Effector memory CD4-positive, alpha-beta T cell (primary cell): ENCODE data around the gene EFR3B.
"Not testable (repeated sequence)": the region's sequence is repeated elsewhere in the genome, so short reads cannot be mapped to it uniquely, and the experiment has no call there.

Experiments used
- DNase-seq, 3 donors: peaks; one replicate each; pipeline ENCODE4 v3.0.0-alpha.2; 2020
- H3K27ac ChIP-seq: 2 replicates; pipeline ENCODE4 v1.7.0; 2013; ENCODE audit warnings: mild to moderate bottlenecking, low read length, moderate library complexity; ENCODE audit not compliant: insufficient read depth, poor library complexity, severe bottlenecking
- H3K27me3 ChIP-seq: replicated peaks from 2 replicates; pipeline ENCODE4 v1.7.0; 2013; ENCODE audit warnings: mild to moderate bottlenecking, low read length; ENCODE audit not compliant: insufficient read depth, control insufficient read depth, poor library complexity, severe bottlenecking
- H3K36me3 ChIP-seq: 2 replicates; pipeline ENCODE4 v1.7.0; 2013; ENCODE audit warnings: mild to moderate bottlenecking, low read length, moderate library complexity; ENCODE audit not compliant: control insufficient read depth, insufficient read depth
- H3K4me1 ChIP-seq: 2 replicates; pipeline ENCODE4 v1.7.0; 2013; ENCODE audit warnings: low read length, mild to moderate bottlenecking; ENCODE audit not compliant: control insufficient read depth, insufficient read depth, poor library complexity, severe bottlenecking
- H3K4me3 ChIP-seq: 2 replicates; pipeline ENCODE4 v1.7.0; 2013; ENCODE audit warnings: low read length, low read depth, mild to moderate bottlenecking; ENCODE audit not compliant: insufficient read depth, poor library complexity, severe bottlenecking
- H3K9me3 ChIP-seq: 2 replicates; pipeline ENCODE4 v1.7.0; 2013; ENCODE audit warnings: mild to moderate bottlenecking, low read length, moderate library complexity; ENCODE audit not compliant: control insufficient read depth

The EFR3B gene

DNA sequence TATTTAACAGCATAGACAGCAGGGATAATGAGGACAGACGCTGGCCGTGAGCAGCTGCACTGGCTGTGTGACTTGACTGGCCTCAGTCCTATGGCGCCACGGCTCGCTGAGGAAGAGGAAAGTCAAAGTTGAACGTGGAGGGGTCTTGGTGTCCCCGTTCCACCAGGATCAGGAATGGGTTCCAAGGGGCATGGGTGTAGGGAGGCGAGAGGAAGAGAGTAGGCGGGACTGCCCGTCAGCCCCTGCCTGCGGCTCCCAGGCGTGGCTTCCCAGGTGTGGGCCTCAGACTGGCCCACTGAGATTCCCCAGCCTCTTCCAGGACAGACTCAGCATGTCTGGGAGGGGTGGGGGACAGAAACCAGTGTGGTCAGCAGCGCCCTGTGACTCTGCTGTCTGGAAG lies 75.1 kb downstream of the EFR3B start:
- H3K9me3 ChIP-seq = no peaks in the 10 kb centered on the region
- no peaks in the 10 kb centered on the region for H3K27me3 ChIP-seq
- no peaks in the 10 kb centered on the region for H3K4me1 ChIP-seq
- no peaks in the 10 kb centered on the region for H3K36me3 ChIP-seq
- DNase-seq = no peak
- H3K4me3 ChIP-seq = no peak overlapping the region
- H3K27ac ChIP-seq = no peak overlapping the region

DNA sequence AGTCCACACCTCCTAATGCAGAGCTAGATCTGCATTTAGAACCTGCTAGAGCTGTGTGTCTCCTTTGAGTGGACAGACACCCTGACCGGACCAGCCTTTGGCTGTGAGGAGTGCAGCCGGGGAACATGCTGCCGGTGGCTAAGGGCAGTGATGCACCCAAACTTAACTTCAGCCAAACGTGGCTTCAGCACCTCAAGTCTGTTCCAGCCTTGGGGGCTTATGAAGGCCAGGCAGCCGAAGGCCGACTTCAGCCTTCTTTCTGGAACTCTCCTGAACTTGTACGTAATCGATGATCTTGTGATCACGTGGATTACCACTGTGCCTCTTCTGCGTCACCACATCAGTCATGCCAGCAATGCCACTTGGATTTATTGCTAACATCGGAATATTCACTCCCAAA lies 77.4 kb downstream of the EFR3B start:
- H3K9me3 ChIP-seq = no peaks in the 10 kb centered on the region
- H3K36me3 ChIP-seq = no peaks in the 10 kb centered on the region
- H3K27me3 ChIP-seq = no peaks in the 10 kb centered on the region
- DNase-seq = no peak
- no peak overlapping the region for H3K4me3 ChIP-seq
- no peak overlapping the region for H3K27ac ChIP-seq
- H3K4me1 ChIP-seq = no peaks in the 10 kb centered on the region

DNA sequence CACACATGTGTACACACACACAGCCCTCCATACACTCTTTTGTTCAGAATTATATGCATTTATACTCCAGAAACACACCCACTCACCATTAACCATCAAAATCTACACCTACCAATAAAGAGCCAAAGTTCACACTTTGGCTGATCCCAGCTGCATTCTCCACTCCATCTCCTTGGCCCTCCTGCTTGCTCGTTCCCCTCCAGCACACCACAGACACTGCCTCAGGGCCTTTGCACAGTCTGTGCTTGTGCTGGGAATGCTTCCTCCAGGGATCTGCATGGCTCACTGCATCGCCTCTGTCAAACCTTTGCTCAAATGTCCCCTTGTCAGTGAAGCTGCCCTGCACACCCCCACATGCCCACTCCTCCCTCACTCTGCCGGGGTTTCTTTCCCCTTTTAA lies 80.5 kb downstream of the EFR3B start:
- Histone ChIP-seq H3K27me3 (no peaks in the 10 kb centered on the region), H3K4me1 (no peaks in the 10 kb centered on the region), H3K36me3 (no peaks in the 10 kb centered on the region), H3K9me3 (no peaks in the 10 kb centered on the region), H3K4me3 (no peak overlapping the region), H3K27ac (no peak overlapping the region)
- no peak for DNase-seq

DNA sequence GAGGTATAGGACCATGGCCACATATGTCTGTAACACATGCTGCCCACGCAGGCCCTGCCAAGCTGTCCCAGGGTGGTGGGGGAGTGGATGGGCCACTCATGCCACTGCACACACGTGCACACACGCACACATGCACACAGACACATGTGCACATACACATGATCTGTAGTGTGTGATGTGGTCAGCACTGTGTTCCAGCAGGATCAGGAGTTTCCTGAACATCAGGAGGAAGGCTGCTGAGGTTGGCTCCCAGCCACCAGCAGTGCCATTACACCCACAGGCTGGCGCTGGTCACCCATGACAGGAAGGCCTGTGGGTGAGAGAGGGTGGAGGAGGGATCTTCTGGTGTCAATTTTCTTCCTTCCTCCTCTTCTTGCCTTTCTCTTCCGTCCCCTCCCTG lies 81.8 kb downstream of the EFR3B start:
- Histone ChIP-seq H3K27me3 (no peaks in the 10 kb centered on the region), H3K27ac (no peak overlapping the region), H3K36me3 (no peaks in the 10 kb centered on the region), H3K9me3 (no peaks in the 10 kb centered on the region), H3K4me3 (no peak overlapping the region), H3K4me1 (no peaks in the 10 kb centered on the region)
- no peak for DNase-seq

DNA sequence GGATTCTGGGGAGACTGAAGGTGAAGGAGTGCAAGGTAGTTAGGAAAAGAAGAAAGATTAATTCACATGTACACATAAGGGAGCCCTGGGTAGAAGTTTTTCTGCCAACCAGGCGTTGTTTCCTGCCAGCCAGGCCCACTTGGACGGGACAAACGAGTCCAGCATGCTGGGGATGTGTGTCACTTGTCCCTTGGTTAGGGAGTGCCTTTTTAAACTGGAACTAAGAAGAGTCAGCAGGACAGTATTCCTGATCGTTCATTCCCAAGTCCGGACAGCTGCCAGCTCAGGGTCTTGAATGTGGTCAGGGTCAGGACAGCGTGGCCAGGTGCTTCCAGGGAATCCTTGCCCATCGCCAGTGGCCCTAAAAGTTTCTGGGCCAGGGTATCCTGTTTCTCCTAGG lies 83.3 kb downstream of the EFR3B start:
- Histone ChIP-seq H3K27me3 (peaks cover 1% of the 10 kb centered on the region), H3K9me3 (no peaks in the 10 kb centered on the region), H3K4me3 (no peak overlapping the region), H3K4me1 (no peaks in the 10 kb centered on the region), H3K27ac (no peak overlapping the region), H3K36me3 (no peaks in the 10 kb centered on the region)
- DNase-seq = no peak

DNA sequence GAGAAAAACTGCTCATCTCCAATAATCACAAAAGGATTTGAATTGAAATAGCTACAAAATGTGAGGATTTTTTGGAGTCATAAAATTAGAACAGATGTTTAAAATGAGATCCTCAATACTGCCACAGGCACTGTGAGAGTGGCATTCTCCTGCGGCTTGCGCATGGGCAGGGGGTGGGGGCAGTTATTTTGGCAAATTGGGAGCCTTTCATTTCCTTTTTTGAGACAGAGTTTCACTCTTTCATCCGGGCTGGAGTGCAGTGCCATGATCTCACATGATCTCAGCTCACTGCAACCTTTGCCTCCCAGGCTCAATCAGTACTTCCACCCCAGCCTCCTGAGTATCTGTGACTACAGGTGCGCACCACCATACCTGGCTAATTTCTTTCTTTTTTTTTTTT lies 84.1 kb downstream of the EFR3B start:
- H3K27ac ChIP-seq = no peak overlapping the region
- H3K4me3 ChIP-seq = no peak overlapping the region
- H3K36me3 ChIP-seq = no peaks in the 10 kb centered on the region
- H3K4me1 ChIP-seq = no peaks in the 10 kb centered on the region
- H3K27me3 ChIP-seq = peaks cover 7% of the 10 kb centered on the region
- DNase-seq = no peak
- H3K9me3 ChIP-seq = no peaks in the 10 kb centered on the region

DNA sequence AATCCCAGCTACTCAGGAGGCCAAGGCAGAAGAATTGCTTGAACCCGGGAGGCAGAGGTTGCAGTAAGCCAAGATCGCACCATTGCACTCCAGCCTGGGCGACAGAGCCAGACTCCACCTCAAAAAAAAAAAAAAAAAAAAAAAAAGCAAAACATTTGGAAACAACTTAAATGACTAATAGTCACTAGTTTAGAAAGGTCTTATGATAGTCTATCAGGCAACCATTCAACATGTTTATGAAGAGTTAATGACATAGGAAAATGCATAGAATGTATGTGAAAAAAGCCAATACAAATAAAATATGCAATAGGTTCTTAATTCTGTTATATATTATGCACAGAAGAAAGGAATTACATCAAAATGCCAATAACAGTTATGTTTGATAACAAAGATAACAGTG lies 85.2 kb downstream of the EFR3B start:
- H3K27me3 ChIP-seq = peaks cover 18% of the 10 kb centered on the region
- H3K27ac ChIP-seq, H3K9me3 ChIP-seq, DNase-seq, H3K4me3 ChIP-seq, H3K36me3 ChIP-seq, H3K4me1 ChIP-seq: not testable (repeated sequence)

DNA sequence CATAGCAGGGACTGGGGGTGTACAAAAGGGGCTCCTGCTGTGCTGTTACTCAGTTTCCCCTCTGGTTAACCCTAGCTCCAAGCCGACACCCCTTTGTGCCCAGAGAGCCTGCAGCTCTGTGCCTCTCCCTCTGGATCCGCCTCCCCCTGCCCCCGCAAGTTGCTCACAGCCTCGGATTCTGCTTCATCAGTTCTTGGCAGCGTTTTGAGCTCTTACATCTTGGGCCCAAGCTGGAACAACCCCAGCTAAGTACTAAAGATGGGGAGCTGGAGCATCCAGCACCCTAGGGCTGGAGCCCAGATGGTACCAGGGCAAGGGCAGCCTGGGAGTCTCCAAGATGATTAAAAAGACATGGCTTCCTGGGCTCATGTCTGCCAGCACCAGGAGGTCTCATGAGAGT lies 85.8 kb downstream of the EFR3B start:
- peaks cover 4% of the 10 kb centered on the region for H3K4me1 ChIP-seq
- DNase-seq = no peak
- H3K27me3 ChIP-seq = peaks cover 22% of the 10 kb centered on the region
- H3K9me3 ChIP-seq = no peaks in the 10 kb centered on the region
- no peak overlapping the region for H3K27ac ChIP-seq
- no peaks in the 10 kb centered on the region for H3K36me3 ChIP-seq
- H3K4me3 ChIP-seq = no peak overlapping the region

DNA sequence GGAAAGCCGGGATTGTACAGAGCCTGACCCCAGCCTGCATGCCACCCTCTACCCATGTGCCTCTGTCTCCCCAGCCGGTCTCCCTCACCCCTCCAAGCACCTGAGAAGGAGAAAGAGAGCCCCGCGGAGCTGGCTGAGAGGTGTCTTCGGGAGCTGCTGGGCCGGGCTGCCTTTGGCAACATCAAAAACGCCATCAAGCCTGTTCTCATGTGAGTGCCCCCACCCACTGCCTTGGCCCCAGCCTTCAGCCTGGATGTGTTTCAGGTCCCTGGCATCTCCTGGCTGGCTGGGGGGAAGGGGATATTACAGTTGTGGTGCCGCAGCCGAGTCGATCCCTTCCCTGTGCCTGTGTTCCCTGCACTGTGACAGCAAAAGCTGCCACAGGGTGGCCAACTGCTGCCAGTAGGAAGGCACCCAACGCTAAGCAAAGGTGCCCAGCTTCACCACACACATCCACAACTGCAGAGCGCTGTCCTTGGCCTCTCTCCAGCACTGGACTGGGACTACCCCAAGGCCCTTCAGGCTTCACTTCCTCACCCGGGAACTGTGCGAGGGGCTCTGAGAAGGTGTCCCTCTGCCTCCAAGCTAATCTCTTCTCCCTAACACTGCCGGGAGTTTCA lies 88.1 kb downstream of the EFR3B start:
- H3K4me1 ChIP-seq = peaks cover 4% of the 10 kb centered on the region
- H3K36me3 ChIP-seq = no peaks in the 10 kb centered on the region
- peaks cover 24% of the 10 kb centered on the region for H3K27me3 ChIP-seq
- no peak for DNase-seq
- no peak overlapping the region for H3K27ac ChIP-seq
- H3K9me3 ChIP-seq = no peaks in the 10 kb centered on the region
- H3K4me3 ChIP-seq = no peak overlapping the region

DNA sequence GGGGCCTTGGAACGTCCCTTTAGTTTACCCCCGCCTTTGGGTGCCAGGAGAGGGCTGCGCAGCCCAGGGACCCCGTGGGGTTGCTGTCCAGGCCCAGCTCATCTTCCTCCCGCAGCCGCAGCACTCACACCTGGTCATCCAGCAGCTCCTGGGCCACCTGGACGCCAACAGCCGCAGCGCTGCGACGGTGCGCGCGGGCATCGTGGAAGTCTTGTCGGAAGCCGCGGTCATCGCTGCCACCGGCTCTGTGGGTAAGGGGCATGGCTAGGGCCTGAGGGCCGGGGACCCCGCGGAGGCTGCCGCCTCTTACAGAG lies 89.3 kb downstream of the EFR3B start:
- Histone ChIP-seq H3K27me3 (peaks cover 25% of the 10 kb centered on the region), H3K4me1 (peaks cover 4% of the 10 kb centered on the region), H3K27ac (no peak overlapping the region), H3K9me3 (no peaks in the 10 kb centered on the region), H3K36me3 (no peaks in the 10 kb centered on the region), H3K4me3 (no peak overlapping the region)
- no peak for DNase-seq
